WTC11 (cell line): Measurements from ENCODE around the gene NTN1. TPM values are rescaled to one million over a fixed set of nuclear protein-coding genes. Genes with fewer than 3 reads are reported as not detected.

Experiments used
- ATAC-seq: fragments of 200-7000 bp; cut with Tn5 transposase; 2 replicates; pipeline ENCODE4 v1.10.0; 2021; ENCODE audit warnings: mild to moderate bottlenecking, moderate library complexity
- CTCF ChIA-PET: fragments of 300-600 bp; sonication (Branson Sonifier 250); formaldehyde crosslinking; loops from one replicate; lab custom pipeline; 2021; ENCODE audit warnings: antibody characterized with exemption; lab: Charles Lee
- POLR2A ChIA-PET: fragments of 350-600 bp; sonication (Branson Sonifier 250); formaldehyde crosslinking; loops from one replicate; lab custom pipeline; 2021; ENCODE audit warnings: antibody characterized with exemption; lab: Charles Lee
- DNase-seq: peaks from one replicate; pipeline ENCODE4 v3.0.0; 2021; ENCODE audit warnings: low spot score
- H3K27ac Mint-ChIP-seq: 2 replicates; pipeline ENCODE4 v1.8.0; 2021; ENCODE audit warnings: mixed read lengths
- H3K27me3 Mint-ChIP-seq: 2 replicates; pipeline ENCODE4 v1.8.0; 2021; ENCODE audit warnings: low read depth, mild to moderate bottlenecking, moderate library complexity, mixed read lengths
- H3K36me3 Mint-ChIP-seq: 2 replicates; pipeline ENCODE4 v1.8.0; 2021; ENCODE audit warnings: mixed read lengths
- H3K4me1 Mint-ChIP-seq: 2 replicates; pipeline ENCODE4 v1.8.0; 2022; ENCODE audit warnings: mixed read lengths
- H3K4me3 Mint-ChIP-seq: 2 replicates; pipeline ENCODE4 v1.8.0; 2021; ENCODE audit warnings: mild to moderate bottlenecking, moderate library complexity, mixed read lengths
- H3K9me3 Mint-ChIP-seq: 2 replicates; pipeline ENCODE4 v1.8.0; 2021; ENCODE audit warnings: mixed read lengths
- ATF1 ChIP-seq: sonication (generic); formaldehyde crosslinking; IDR thresholded peaks from 2 replicates; pipeline ENCODE4 v1.8.1; 2023; ENCODE audit warnings: mild to moderate bottlenecking, moderate library complexity, missing genetic modification reagents
- ATF2 ChIP-seq: sonication (generic); formaldehyde crosslinking; IDR thresholded peaks from 2 replicates; pipeline ENCODE4 v1.8.1; 2022; ENCODE audit warnings: low read depth, missing genetic modification reagents, borderline replicate concordance
- CREB1 ChIP-seq: sonication (generic); formaldehyde crosslinking; IDR thresholded peaks from 2 replicates; pipeline ENCODE4 v1.8.0; 2023; ENCODE audit warnings: mild to moderate bottlenecking, missing genetic modification reagents
- E2F1 ChIP-seq: sonication (generic); formaldehyde crosslinking; IDR thresholded peaks from 2 replicates; pipeline ENCODE4 v1.8.0; 2022; ENCODE audit warnings: mild to moderate bottlenecking, missing genetic modification reagents
- ELF4 ChIP-seq: sonication (generic); formaldehyde crosslinking; IDR thresholded peaks from 2 replicates; pipeline ENCODE4 v1.8.1; 2022; ENCODE audit warnings: low read depth, mild to moderate bottlenecking, moderate library complexity, missing genetic modification reagents
- FOXP4 ChIP-seq: sonication (generic); formaldehyde crosslinking; IDR thresholded peaks from 2 replicates; pipeline ENCODE4 v1.8.0; 2022; ENCODE audit warnings: mild to moderate bottlenecking, missing genetic modification reagents
- HMGXB4 ChIP-seq: sonication (generic); formaldehyde crosslinking; IDR thresholded peaks from 2 replicates; pipeline ENCODE4 v1.8.1; 2023; ENCODE audit warnings: mild to moderate bottlenecking, moderate library complexity, missing genetic modification reagents
- JAZF1 ChIP-seq: fragments of 250-450 bp; sonication (Bioruptor Pico); IDR thresholded peaks from 2 replicates; pipeline ENCODE4 v1.9.0; 2021; ENCODE audit warnings: moderate library complexity, mild to moderate bottlenecking, inconsistent platforms
- JUN ChIP-seq: sonication (generic); formaldehyde crosslinking; IDR thresholded peaks from 2 replicates; pipeline ENCODE4 v1.8.0; 2023; ENCODE audit warnings: mild to moderate bottlenecking, missing genetic modification reagents
- NFATC4 ChIP-seq: fragments of 250-450 bp; sonication (Bioruptor Pico); IDR thresholded peaks from 2 replicates; pipeline ENCODE4 v1.9.0; 2021; ENCODE audit warnings: mild to moderate bottlenecking
- ZNF219 ChIP-seq: sonication (generic); formaldehyde crosslinking; IDR thresholded peaks from 2 replicates; pipeline ENCODE4 v1.8.0; 2023; ENCODE audit warnings: missing genetic modification reagents, mild to moderate bottlenecking, borderline replicate concordance
- ZNF396 ChIP-seq: fragments of 250-450 bp; sonication (Bioruptor Pico); IDR thresholded peaks from 2 replicates; pipeline ENCODE4 v1.8.0; 2021; ENCODE audit warnings: mild to moderate bottlenecking, moderate library complexity, borderline replicate concordance
- total RNA-seq: library from RNA; stranded (reverse); gene quantifications from 3 replicates; pipeline ENCODE4 v1.2.3, GENCODE V29; 2021

The NTN1 gene
- total RNA-seq, 1 experiment from 2014 or later: 5.5 TPM

GRCh38 chr17:9202532-9202931, 181.2 kb downstream of the NTN1 start:
- no peak for TF ChIP-seq ELF4 (CRISPR knock-in tag)
- DNase-seq: no peak
- Mint-ChIP-seq H3K4me3 (no peak overlapping the region), H3K9me3 (peaks cover 12% of the 10 kb centered on the region), H3K36me3 (no peaks in the 10 kb centered on the region), H3K4me1 (0 out of 2 replicates have a peak, but pooled peaks cover 4% of the 10 kb centered on the region), H3K27ac (no peak overlapping the region), H3K27me3 (no peaks in the 10 kb centered on the region; the same call in 1 of the 2 replicates)
- no peak for ATAC-seq
- CTCF ChIA-PET: no interaction called here
- POLR2A ChIA-PET: no interaction called here

- no peaks in the 10 kb centered on the region for H3K36me3 Mint-ChIP-seq
- H3K9me3 Mint-ChIP-seq: peaks cover 7% of the 10 kb centered on the region
- H3K4me1 Mint-ChIP-seq: 0 out of 2 replicates have a peak, but pooled peaks cover 4% of the 10 kb centered on the region
- no peak overlapping the region for H3K27ac Mint-ChIP-seq
- no peaks in the 10 kb centered on the region; the same call in 1 of the 2 replicates for H3K27me3 Mint-ChIP-seq
- TF ChIP-seq CREB1 (CRISPR knock-in tag): no peak
- no peak for TF ChIP-seq JAZF1 (CRISPR knock-in tag)
- TF ChIP-seq E2F1 (CRISPR knock-in tag): no peak
- no peak for TF ChIP-seq ZNF219 (CRISPR knock-in tag)
- TF ChIP-seq ZNF396 (CRISPR knock-in tag): no peak
- no peak for TF ChIP-seq HMGXB4 (CRISPR knock-in tag)
- TF ChIP-seq ATF1 (CRISPR knock-in tag): no peak
- ATAC-seq: no peak
- CTCF ChIA-PET: no interaction called here
- H3K4me3 Mint-ChIP-seq: no peak overlapping the region
- no peak for DNase-seq
- POLR2A ChIA-PET: no interaction called here
Measured at GRCh38 chr17:9203771-9204425, 182.6 kb downstream of the NTN1 start.

- no peaks in the 10 kb centered on the region for H3K27me3 Mint-ChIP-seq
- TF ChIP-seq JUN (CRISPR knock-in tag) (no peak), NFATC4 (CRISPR knock-in tag) (no peak)
- TF ChIP-seq, all 79 proteins: peak for 0
- H3K36me3 Mint-ChIP-seq: no peaks in the 10 kb centered on the region
- ATAC-seq (no peak), DNase-seq (no peak)
- ChIA-PET CTCF (interaction anchor here (2.7 kb wide), 1 partner anchor 42 kb away, joined by 6 read pairs; no protein-coding TSS in a partner anchor), POLR2A (interaction anchor here (1.4 kb wide), 1 partner anchor 9 kb away, joined by 3 read pairs; no protein-coding TSS in a partner anchor)
- peaks cover under 1% of the 10 kb centered on the region for H3K9me3 Mint-ChIP-seq
- H3K4me1 Mint-ChIP-seq: 0 out of 2 replicates have a peak, but pooled peaks cover 4% of the 10 kb centered on the region
- no peak overlapping the region for H3K27ac Mint-ChIP-seq
- no peak overlapping the region for H3K4me3 Mint-ChIP-seq
Measured at GRCh38 chr17:9204637-9205329, 183.5 kb downstream of the NTN1 start.

GRCh38 chr17:9205520-9206409, 184.5 kb downstream of the NTN1 start:
- H3K4me1 Mint-ChIP-seq: 0 out of 2 replicates have a peak, but pooled peaks cover 4% of the 10 kb centered on the region
- no peaks in the 10 kb centered on the region for H3K9me3 Mint-ChIP-seq
- TF ChIP-seq ATF2 (no peak), FOXP4 (CRISPR knock-in tag) (no peak)
- ATAC-seq (no peak), DNase-seq (no peak)
- POLR2A ChIA-PET: interaction anchor here (1.4 kb wide), 1 partner anchor 10 kb away, joined by 3 read pairs; no protein-coding TSS in a partner anchor
- no peak overlapping the region for H3K27ac Mint-ChIP-seq
- no peak overlapping the region for H3K4me3 Mint-ChIP-seq
- H3K36me3 Mint-ChIP-seq: no peaks in the 10 kb centered on the region
- CTCF ChIA-PET: interaction anchor here (2.7 kb wide), 1 partner anchor 43 kb away, joined by 6 read pairs; no protein-coding TSS in a partner anchor
- no peaks in the 10 kb centered on the region for H3K27me3 Mint-ChIP-seq
